ENCODE measurements around the gene NTRK2.

GRCh38 chr9:84850830-84851392 lies 181.4 kb downstream of the NTRK2 start:
- TF ChIP-seq, protein P1, sequence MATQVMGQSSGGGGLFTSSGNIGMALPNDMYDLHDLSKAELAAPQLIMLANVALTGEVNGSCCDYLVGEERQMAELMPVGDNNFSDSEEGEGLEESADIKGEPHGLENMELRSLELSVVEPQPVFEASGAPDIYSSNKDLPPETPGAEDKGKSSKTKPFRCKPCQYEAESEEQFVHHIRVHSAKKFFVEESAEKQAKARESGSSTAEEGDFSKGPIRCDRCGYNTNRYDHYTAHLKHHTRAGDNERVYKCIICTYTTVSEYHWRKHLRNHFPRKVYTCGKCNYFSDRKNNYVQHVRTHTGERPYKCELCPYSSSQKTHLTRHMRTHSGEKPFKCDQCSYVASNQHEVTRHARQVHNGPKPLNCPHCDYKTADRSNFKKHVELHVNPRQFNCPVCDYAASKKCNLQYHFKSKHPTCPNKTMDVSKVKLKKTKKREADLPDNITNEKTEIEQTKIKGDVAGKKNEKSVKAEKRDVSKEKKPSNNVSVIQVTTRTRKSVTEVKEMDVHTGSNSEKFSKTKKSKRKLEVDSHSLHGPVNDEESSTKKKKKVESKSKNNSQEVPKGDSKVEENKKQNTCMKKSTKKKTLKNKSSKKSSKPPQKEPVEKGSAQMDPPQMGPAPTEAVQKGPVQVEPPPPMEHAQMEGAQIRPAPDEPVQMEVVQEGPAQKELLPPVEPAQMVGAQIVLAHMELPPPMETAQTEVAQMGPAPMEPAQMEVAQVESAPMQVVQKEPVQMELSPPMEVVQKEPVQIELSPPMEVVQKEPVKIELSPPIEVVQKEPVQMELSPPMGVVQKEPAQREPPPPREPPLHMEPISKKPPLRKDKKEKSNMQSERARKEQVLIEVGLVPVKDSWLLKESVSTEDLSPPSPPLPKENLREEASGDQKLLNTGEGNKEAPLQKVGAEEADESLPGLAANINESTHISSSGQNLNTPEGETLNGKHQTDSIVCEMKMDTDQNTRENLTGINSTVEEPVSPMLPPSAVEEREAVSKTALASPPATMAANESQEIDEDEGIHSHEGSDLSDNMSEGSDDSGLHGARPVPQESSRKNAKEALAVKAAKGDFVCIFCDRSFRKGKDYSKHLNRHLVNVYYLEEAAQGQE (IDR thresholded peaks at IDR 0.05; ENCODE audit: low read depth): no peak
- TF ChIP-seq ZNF274 (IDR thresholded peaks at IDR 0.05; ENCODE audit: low read depth, low read length) (no peak), CTCF (IDR thresholded peaks at IDR 0.05 in 2 of 3, conservative IDR thresholded peaks at IDR 0.05 in 1 of 3; ENCODE audit: borderline replicate concordance in 1 of 3, insufficient read depth in 1 of 3, low read depth in 2 of 3, low read length in 2 of 3) (no peak), EZH2 (IDR thresholded peaks at IDR 0.05) (no peak), EZH2phosphoT487 (IDR thresholded peaks at IDR 0.05; ENCODE audit: borderline replicate concordance) (no peak), EGR1 (IDR thresholded peaks at IDR 0.05; ENCODE audit: low read depth) (no peak), POLR2A (IDR thresholded peaks at IDR 0.05; ENCODE audit: borderline replicate concordance, extremely low read depth, insufficient read depth, insufficient read length) (no peak), JUND (IDR thresholded peaks at IDR 0.05) (no peak)

Data from HCT116 (cell line).